Head of caudate nucleus (tissue), 42 donors: ENCODE results near the gene NPPA.

Experiments
- DNase-seq, 42 donors: peaks; one replicate each; pipeline versions ENCODE4 v3.0.0 to v3.0.0-alpha.2; 2020 to 2021; ENCODE audit warnings: mixed read lengths in 7 of 42
- intact Hi-C: fragments of 100-400 bp; cut with DNase I; formaldehyde crosslinking; loops from one replicate; pipeline ENCODE4 v1.15.0; 2022

The NPPA gene

DNA sequence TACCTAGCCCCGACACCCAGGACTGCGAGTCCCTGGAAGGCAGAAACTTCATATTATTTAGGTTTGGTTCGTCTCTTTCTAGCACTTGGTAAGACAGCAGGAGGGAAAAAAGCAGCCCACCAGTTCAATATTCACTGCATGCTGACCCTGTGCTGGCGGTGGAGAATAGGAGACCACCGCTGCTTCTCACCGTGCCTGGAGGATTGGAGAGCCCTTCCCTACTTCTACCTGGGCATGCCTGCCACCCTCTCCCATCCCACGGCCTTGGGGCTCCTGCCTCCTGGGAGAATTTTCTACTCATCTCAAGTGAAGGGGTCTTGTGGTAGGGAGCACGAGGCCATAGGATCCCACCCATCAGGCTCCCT, 47.2 kb downstream of the NPPA start:
- no peak for DNase-seq
- intact Hi-C loops: loop anchor here (5.0 to 10.0 kb wide), 3 partner anchors 63 to 1326 kb away; partner anchors contain the start of genes AGTRAP, DFFA, FBXO2 and FBXO44

GRCh38 chr1:11799896-11800295, 47.7 kb downstream of the NPPA start:
- DNase-seq: peak in 1 of 42 donors; percentile 10

DNA sequence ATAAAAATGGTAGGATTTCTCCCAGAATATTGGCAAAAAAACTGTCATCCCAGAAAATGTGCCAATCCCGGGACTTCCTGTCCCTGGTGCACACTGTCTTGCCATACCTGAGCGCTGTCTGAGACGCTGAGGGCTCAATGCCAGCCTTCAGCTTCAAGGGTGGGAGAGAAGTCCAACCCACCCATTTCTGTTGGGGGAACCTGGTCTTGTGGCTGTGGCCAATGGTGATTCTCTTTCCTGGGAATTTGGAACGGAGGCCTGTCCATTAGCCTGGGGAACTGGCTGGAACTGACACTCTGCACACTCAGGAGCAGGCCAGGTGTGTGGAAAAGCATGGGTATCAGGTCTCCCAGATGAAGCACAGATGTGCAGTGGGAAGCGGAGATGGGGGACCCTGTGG, 48.5 kb downstream of the NPPA start:
- intact Hi-C loops: no loop called here
- DNase-seq: peak in 1 of 42 donors; percentile 35

More at GRCh38 chr1:11799896-11800295, 47.7 kb downstream of the NPPA start:
- intact Hi-C loops: loop anchor here (5.0 to 10.0 kb wide), 3 partner anchors 63 to 1325 kb away; partner anchors contain the start of genes AGTRAP, DFFA, FBXO2 and FBXO44

DNA sequence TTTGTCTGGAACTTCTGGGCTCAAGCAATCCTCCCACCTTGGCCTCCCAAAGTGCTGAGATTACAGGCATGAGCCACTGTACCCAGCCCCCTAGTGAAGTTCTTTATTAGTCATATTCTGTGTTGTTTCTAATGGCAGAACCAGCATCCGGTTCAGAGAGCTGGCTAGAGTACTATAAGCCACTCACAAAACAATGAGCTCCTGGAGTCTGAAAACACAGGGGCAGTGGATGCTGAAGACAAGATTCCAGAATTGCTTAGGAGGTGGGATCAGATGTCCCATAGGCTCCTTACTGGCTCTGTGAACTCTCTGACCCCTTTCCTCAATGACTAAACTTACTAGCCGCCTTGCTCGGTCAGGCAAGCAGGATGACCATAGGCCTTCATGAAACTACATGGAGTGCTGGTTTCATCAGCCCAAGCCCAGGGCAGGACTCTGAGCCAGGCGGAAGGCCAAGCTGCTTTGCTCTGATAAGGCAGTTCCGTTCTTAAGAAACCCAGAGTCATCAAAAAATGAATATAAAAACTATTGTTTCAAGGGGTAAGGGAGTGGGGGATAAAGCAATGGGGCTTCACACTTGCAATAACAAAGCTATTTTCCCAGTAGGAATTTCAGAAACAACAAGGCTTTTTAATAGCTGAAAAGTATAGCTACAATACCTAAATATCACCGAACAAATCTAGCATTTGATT, 49.9 kb downstream of the NPPA start:
- intact Hi-C loops: no loop called here
- peak in 1 of 42 donors; percentile 36 for DNase-seq

GRCh38 chr1:11796036-11796828, 51.4 kb downstream of the NPPA start:
- DNase-seq: no peak
- intact Hi-C loops: no loop called here
